Ishikawa (cell line): ENCODE measurements around the gene NF2.

Source experiments
- CEBPB ChIP-seq: IDR thresholded peaks from 2 replicates; pipeline ENCODE4 v1.6.1; 2012
- CREB1 ChIP-seq: IDR thresholded peaks from 2 replicates; pipeline ENCODE4 v1.6.1; 2012; ENCODE audit warnings: low read depth
- MAX ChIP-seq: IDR thresholded peaks from 2 replicates; pipeline ENCODE4 v1.6.1; 2012
- NFIC ChIP-seq: IDR thresholded peaks from 2 replicates; pipeline ENCODE4 v1.6.1; 2012
- RAD21 ChIP-seq: IDR thresholded peaks from 2 replicates; pipeline ENCODE4 v1.6.1; 2012; ENCODE audit warnings: low read depth
- TAF1 ChIP-seq: IDR thresholded peaks from 2 replicates; pipeline ENCODE4 v1.6.1; 2012; ENCODE audit warnings: low read depth, mild to moderate bottlenecking
- TCF12 ChIP-seq: IDR thresholded peaks from 2 replicates; pipeline ENCODE4 v1.6.1; 2012; ENCODE audit warnings: low read depth
- TEAD4 ChIP-seq: IDR thresholded peaks from 2 replicates; pipeline ENCODE4 v1.6.1; 2012
- YY1 ChIP-seq: IDR thresholded peaks from 2 replicates; pipeline ENCODE4 v1.6.1; 2012; ENCODE audit warnings: low read depth

DNA sequence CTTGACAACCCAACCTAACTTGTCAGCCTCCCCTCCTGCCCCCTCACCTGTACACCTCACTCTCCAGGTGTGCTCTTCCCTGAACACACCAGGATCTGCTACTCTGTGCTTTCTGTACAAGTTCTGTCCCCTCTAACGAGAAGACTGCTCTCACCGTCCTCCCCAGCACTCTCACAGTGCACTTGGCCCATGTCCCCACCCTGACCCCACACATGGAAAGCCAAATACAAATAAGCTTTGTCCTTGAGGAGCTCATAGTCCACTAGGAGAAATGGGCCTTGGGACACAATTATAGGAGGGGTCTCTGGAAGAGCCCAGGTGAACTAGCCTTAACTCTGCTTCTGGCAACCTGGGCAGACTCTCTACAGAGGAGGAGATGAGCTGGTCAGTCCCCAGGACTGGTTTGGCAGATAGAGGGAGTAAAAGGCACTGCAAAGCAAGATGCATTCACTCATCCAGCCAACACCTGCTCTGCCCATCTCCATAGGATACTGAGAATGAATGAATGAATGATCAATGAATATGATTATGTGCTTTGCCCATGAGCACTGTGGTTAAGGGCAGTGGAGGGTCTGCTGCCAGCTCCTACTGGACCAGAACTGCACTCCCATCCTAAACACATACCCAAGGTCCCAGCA, 32.4 kb upstream of the NF2 start:
- TF ChIP-seq MAX (no peak), TCF12 (no peak), TEAD4 (no peak), TAF1 (no peak), NFIC (no peak), CREB1 (no peak), CEBPB (no peak), YY1 (no peak), RAD21 (no peak)
